GM12891 (cell line): ENCODE results near the gene RNF151.

ENCODE experiments used
- POLR2A ChIP-seq: IDR thresholded peaks from 2 replicates; pipeline ENCODE4 v1.6.1; 2011; ENCODE audit warnings: low read depth, low read length, control low read depth
- POLR2AphosphoS5 ChIP-seq: IDR thresholded peaks from 2 replicates; pipeline ENCODE4 v1.6.1; 2011; ENCODE audit warnings: low read depth, low read length, control low read depth

- TF ChIP-seq POLR2AphosphoS5 (no peak), POLR2A (no peak)
These were observed 32.5 kb downstream of the RNF151 start for GRCh38 chr16:1998852-1999801.
